Transverse colon (tissue), 4 donors: ENCODE data around the gene HAPSTR1. TPM values are rescaled to one million over a fixed set of nuclear protein-coding genes. Genes with fewer than 3 reads are reported as not detected.

Source experiments
- DNase-seq: peaks from one replicate; pipeline ENCODE4 v3.0.0-alpha.2; 2019
- H3K27ac ChIP-seq, 4 donors: fragments of 200-600 bp; sonication (generic); 2 replicates each; pipeline ENCODE4 v1.5.1; 2016 to 2018; ENCODE audit warnings: inconsistent platforms in 4 of 4
- H3K27me3 ChIP-seq: fragments of 200-600 bp; sonication (generic); 2 replicates; pipeline ENCODE4 v1.5.1; 2017; ENCODE audit warnings: inconsistent platforms
- H3K36me3 ChIP-seq, 4 donors: fragments of 200-600 bp; sonication (generic); 2 replicates each; pipeline ENCODE4 v1.5.1; 2017 to 2019; ENCODE audit warnings: inconsistent platforms in 4 of 4
- H3K4me1 ChIP-seq, 4 donors: fragments of 200-600 bp; sonication (generic); 2 replicates each; pipeline ENCODE4 v1.5.1; 2017 to 2020; ENCODE audit warnings: inconsistent platforms in 4 of 4
- H3K4me3 ChIP-seq, 4 donors: fragments of 200-600 bp; sonication (generic); 1 replicate in 1 of 4; 2 replicates in 3 of 4; pipeline versions ENCODE4 v1.5.1 to v1.6.1; 2017 to 2019; ENCODE audit warnings: inconsistent platforms in 4 of 4
- H3K9me3 ChIP-seq, 2 donors: fragments of 200-600 bp; sonication (generic); 2 replicates each; pipeline ENCODE4 v1.5.1; 2017 to 2019; ENCODE audit warnings: inconsistent platforms in 2 of 2
- EP300 ChIP-seq: sonication (generic); formaldehyde crosslinking; IDR thresholded peaks from one replicate; pipeline ENCODE4 v1.6.1; 2017; ENCODE audit warnings: antibody characterized with exemption, low read depth
- POLR2A ChIP-seq: fragments of 450-650 bp; IDR thresholded peaks from one replicate; pipeline ENCODE4 v1.6.1; 2016; ENCODE audit warnings: antibody characterized with exemption, mild to moderate bottlenecking, moderate library complexity
- POLR2AphosphoS5 ChIP-seq, 3 donors: sonication (generic); formaldehyde crosslinking; IDR thresholded peaks; one replicate each; pipeline ENCODE4 v1.6.1; 2016; ENCODE audit warnings: antibody characterized with exemption in 3 of 3
- WGBS, 2 donors: methylation state at CpG; one replicate each; pipeline ENCODE4 v1.1.5; 2018; ENCODE audit warnings: low coverage in 1 of 2; 5-methylcytosine and 5-hydroxymethylcytosine counted together
- in situ Hi-C, 4 donors: fragments of 200-750 bp; cut with MboI; loops; one replicate each; pipeline versions ENCODE4 v1.15.0 to v1.15.1; 2017; ENCODE audit warnings: low sequenced_read_pairs in 3 of 4, low pct_ligation_motif_present in 1 of 4, low pct_unique_long_range_greater_than_20kb in 1 of 4
- intact Hi-C: fragments of 100-400 bp; cut with DNase I; formaldehyde crosslinking; loops from one replicate; pipeline ENCODE4 v1.15.1; 2023; ENCODE audit warnings: low total_unique reads
- total RNA-seq, 4 donors: library from RNA; depleted of rRNA; stranded (reverse); fragments of >200 nt; gene quantifications; one replicate each; pipeline ENCODE4 v1.1.0, GENCODE V29; 2016
- TF ChIP-seq, protein P1 (sequence below), 5 experiments: fragments of 200-600 bp in 3 of 5; fragments of 450-650 bp in 2 of 5; sonication (generic) in 3 of 5; IDR thresholded peaks; 1 replicate in 2 of 5; 2 replicates in 3 of 5; pipeline ENCODE4 v1.5.1; 2016 to 2017; ENCODE audit warnings: antibody characterized with exemption in 5 of 5, inconsistent platforms in 3 of 5, mild to moderate bottlenecking in 2 of 5, moderate library complexity in 1 of 5

HAPSTR1 gene
- total RNA-seq, 4 donors from 2014 or later, result 41.4 to 68.5 (median 58.4) TPM

DNA sequence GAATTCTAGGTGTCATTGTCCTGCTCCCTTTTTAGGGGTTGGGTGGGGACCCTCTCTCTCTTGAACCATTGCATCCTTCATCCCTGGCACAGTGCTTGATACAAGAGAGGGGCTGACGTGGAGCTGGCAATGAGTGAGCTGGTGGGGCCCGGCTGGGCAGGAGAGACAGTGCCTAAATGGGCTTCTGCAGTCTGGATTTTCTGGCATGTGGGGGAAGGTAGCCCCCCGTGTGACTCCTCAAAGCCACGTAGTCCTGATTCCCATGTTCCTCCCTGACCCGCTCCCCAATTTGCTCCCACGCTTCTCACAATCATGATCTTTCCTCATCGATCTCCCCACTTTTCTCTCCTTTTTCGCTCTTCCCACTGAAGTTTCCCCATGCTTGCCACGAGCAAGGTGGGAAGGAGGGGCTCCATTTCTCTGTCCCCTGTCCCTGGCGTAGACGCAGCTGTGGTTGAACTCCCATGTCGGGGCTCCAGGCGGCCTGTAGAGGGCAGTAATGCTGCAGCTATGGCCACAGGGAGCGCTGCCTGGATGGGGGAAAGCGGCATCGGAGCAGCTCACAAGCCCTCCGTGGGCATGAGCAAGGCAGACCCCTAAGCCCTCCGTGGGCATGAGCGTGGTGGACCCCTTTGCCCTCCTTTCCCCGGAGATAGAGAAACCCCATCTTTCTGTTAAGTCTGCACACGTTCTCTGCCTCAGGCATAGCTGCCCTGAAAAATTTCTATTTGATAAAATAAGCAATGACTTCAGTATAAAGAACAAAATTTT is 47.5 kb downstream of the HAPSTR1 start:
- intact Hi-C loops, result no loop called here
- no peaks in the 10 kb centered on the region for H3K36me3 ChIP-seq
- in situ Hi-C loops, result loop anchor here in 3 of 4 donors (25.0 kb wide), 4 partner anchors 252 to 1598 kb away; partner anchors contain the start of genes ABAT (in 1 of the 3), LITAFD (in 1 of the 3) and NUBP1 (in 1 of the 3)
- DNase-seq, result peak; percentile 68
- no peaks in the 10 kb centered on the region for H3K27me3 ChIP-seq
- no peaks in the 10 kb centered on the region for H3K9me3 ChIP-seq
- TF ChIP-seq, protein P1, sequence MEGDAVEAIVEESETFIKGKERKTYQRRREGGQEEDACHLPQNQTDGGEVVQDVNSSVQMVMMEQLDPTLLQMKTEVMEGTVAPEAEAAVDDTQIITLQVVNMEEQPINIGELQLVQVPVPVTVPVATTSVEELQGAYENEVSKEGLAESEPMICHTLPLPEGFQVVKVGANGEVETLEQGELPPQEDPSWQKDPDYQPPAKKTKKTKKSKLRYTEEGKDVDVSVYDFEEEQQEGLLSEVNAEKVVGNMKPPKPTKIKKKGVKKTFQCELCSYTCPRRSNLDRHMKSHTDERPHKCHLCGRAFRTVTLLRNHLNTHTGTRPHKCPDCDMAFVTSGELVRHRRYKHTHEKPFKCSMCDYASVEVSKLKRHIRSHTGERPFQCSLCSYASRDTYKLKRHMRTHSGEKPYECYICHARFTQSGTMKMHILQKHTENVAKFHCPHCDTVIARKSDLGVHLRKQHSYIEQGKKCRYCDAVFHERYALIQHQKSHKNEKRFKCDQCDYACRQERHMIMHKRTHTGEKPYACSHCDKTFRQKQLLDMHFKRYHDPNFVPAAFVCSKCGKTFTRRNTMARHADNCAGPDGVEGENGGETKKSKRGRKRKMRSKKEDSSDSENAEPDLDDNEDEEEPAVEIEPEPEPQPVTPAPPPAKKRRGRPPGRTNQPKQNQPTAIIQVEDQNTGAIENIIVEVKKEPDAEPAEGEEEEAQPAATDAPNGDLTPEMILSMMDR (IDR thresholded peaks at IDR 0.05), result peak; percentile 64 to 84 (median 80)
- TF ChIP-seq EP300, result no peak
- TF ChIP-seq POLR2A, result no peak
- TF ChIP-seq POLR2AphosphoS5 (IDR thresholded peaks at IDR 0.05), result no peak
- H3K4me1 ChIP-seq, result peaks cover 0 to 9% (median 6%) of the 10 kb centered on the region in 4 donors
- no peak overlapping the region for H3K27ac ChIP-seq
- WGBS, 2 donors, result 13 to 14% methylated on average over 5 to 21 of the region's 21 CpGs
- no peak overlapping the region for H3K4me3 ChIP-seq

DNA sequence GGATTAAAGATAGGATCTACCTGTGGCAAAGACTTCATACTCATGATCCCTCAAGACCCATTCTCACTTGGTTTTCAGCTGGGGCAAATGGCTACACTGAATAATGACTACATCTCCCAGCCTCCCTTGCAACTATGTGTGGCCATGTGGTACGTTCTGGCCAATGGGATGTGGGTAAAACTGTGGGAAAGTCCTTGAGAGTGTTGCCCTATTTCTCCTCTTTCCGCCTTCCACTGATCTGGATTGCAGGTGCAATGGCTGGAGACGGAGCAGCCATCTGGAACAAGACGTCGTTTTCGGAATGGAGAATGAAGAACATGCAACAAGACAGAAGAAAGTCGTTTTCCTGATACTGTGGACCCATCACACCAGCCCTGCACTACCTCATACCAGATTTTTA is 48.5 kb downstream of the HAPSTR1 start:
- H3K9me3 ChIP-seq, result no peaks in the 10 kb centered on the region
- H3K4me1 ChIP-seq, result peaks cover 0 to 9% (median 6%) of the 10 kb centered on the region in 4 donors
- intact Hi-C loops, result no loop called here
- H3K4me3 ChIP-seq, result no peak overlapping the region
- no peak overlapping the region for H3K27ac ChIP-seq
- no peak for TF ChIP-seq POLR2AphosphoS5 (IDR thresholded peaks at IDR 0.05)
- H3K36me3 ChIP-seq, result no peaks in the 10 kb centered on the region
- H3K27me3 ChIP-seq, result no peaks in the 10 kb centered on the region
- 89 to 97% methylated on average over 6 to 7 of the region's 7 CpGs for WGBS, 2 donors
- in situ Hi-C loops, result loop anchor here in 3 of 4 donors (10.0 to 25.0 kb wide), 5 partner anchors 253 to 1597 kb away; partner anchors contain the start of genes ABAT (in 1 of the 3), GRIN2A (in 1 of the 3), LITAFD (in 1 of the 3) and NUBP1 (in 1 of the 3)
- no peak for DNase-seq

Other genes starting within 250 kb of the HAPSTR1 start
- gene CARHSP1, start 222.6 kb upstream of the HAPSTR1 start, total RNA-seq, result 10 to 100 TPM; 11.6 to 61.7 (median 39.6) TPM
- not detected for gene LITAFD, start 209.3 kb upstream of the HAPSTR1 start, total RNA-seq
- gene USP7, start 127.7 kb upstream of the HAPSTR1 start, total RNA-seq, result 100 to 1,000 TPM in 3 of 4 donors, 10 to 100 TPM in 1; 72.9 to 419 (median 158) TPM